GM12878 (cell line): ENCODE data around the gene VEGFB. TPM values are rescaled to one million over a fixed set of nuclear protein-coding genes. Genes with fewer than 3 reads are reported as not detected.

ENCODE experiments used
- ATAC-seq: fragments of 200-7000 bp; cut with Tn5 transposase; 3 replicates; pipeline ENCODE4 v1.9.1; 2020; ENCODE audit warnings: mild to moderate bottlenecking, moderate library complexity
- BruUV-seq: library from RNA; stranded (reverse); fragments of 400-500 nt; replicated peaks from 2 replicates; lab custom pipeline; 2021; lab: Mats Ljungman, UMichigan
- CTCF ChIA-PET: fragments of 300-600 bp; sonication (Branson Sonifier 250); formaldehyde crosslinking; extraction: SDS; loops from one replicate; lab custom pipeline; 2021; ENCODE audit warnings: inconsistent platforms; lab: Yijun Ruan, JAX
- POLR2A ChIA-PET: fragments of 350-600 bp; formaldehyde crosslinking; extraction: SDS; loops from one replicate; lab custom pipeline; 2021; ENCODE audit warnings: inconsistent platforms; lab: Charles Lee
- RAD21 ChIA-PET: fragments of 300-600 bp; sonication (Branson Sonifier 250); formaldehyde crosslinking; loops from one replicate; lab custom pipeline; 2023; ENCODE audit warnings: antibody characterized with exemption; ENCODE audit not compliant: unreplicated experiment; lab: Charles Lee
- SMC1A ChIA-PET: fragments of 300-600 bp; sonication (Branson Sonifier 250); formaldehyde crosslinking; loops from one replicate; lab custom pipeline; 2023; ENCODE audit not compliant: unreplicated experiment, uncharacterized antibody; lab: Charles Lee
- DNase-seq: peaks from one replicate; pipeline ENCODE4 v3.0.0-alpha.2; 2011; ENCODE audit warnings: low read depth, low spot score
- FAIRE-seq: peaks from 3 replicates; lab custom pipeline; 2011; peaks lifted over from hg19 to GRCh38; lab: Jason Lieb, UNC
- H2AFZ ChIP-seq: 2 replicates; pipeline ENCODE4 v1.6.0; 2011; ENCODE audit warnings: low read depth, low read length, control low read depth; ENCODE audit not compliant: control insufficient read depth
- H3K27ac ChIP-seq: 2 replicates; pipeline ENCODE4 v1.5.1; 2011; ENCODE audit warnings: control low read depth; ENCODE audit not compliant: control insufficient read depth, insufficient read depth
- H3K27me3 ChIP-seq, 2 experiments: replicated peaks in 1 of 2; 2 replicates each; pipeline versions ENCODE4 v1.6.0 to v1.6.1; 2011; ENCODE audit warnings: low read length in 1 of 2; ENCODE audit not compliant: control insufficient read depth in 2 of 2, insufficient read depth in 2 of 2
- H3K36me3 ChIP-seq, 2 experiments: 2 replicates each; pipeline ENCODE4 v1.5.1; 2011; ENCODE audit warnings: low read length in 1 of 2; ENCODE audit not compliant: control insufficient read depth in 2 of 2, insufficient read depth in 2 of 2
- H3K4me1 ChIP-seq: 2 replicates; pipeline ENCODE4 v1.6.1; 2011; ENCODE audit warnings: mild to moderate bottlenecking, low read length, moderate library complexity, mixed read lengths; ENCODE audit not compliant: control insufficient read depth, insufficient read depth
- H3K4me2 ChIP-seq: 2 replicates; pipeline ENCODE4 v1.6.0; 2011; ENCODE audit warnings: control low read depth; ENCODE audit not compliant: control insufficient read depth, insufficient read depth
- H3K4me3 ChIP-seq: fragments of 200-600 bp; sonication (generic); 2 replicates; pipeline ENCODE4 v1.5.1; 2016
- H3K79me2 ChIP-seq: 2 replicates; pipeline ENCODE4 v1.6.0; 2011; ENCODE audit warnings: low read length; ENCODE audit not compliant: control insufficient read depth, insufficient read depth
- H3K9ac ChIP-seq: 2 replicates; pipeline ENCODE4 v1.8.0; 2011; ENCODE audit warnings: low read length, control low read depth, mixed read lengths; ENCODE audit not compliant: control insufficient read depth, insufficient read depth
- H3K9me3 ChIP-seq: replicated peaks from 3 replicates; pipeline ENCODE4 v1.5.1; 2011; ENCODE audit warnings: mild to moderate bottlenecking, low read length; ENCODE audit not compliant: control insufficient read depth, insufficient read depth
- H4K20me1 ChIP-seq: 2 replicates; pipeline ENCODE4 v1.6.0; 2011; ENCODE audit not compliant: control insufficient read depth, insufficient read depth
- WRNIP1 ChIP-seq: IDR thresholded peaks from 2 replicates; pipeline ENCODE4 v1.6.1; 2011; ENCODE audit warnings: low read depth, low read length, improper control_type of control experiment, borderline replicate concordance
- WGBS: methylation state at CpG from one replicate; pipeline ENCODE4 v1.1.6; 2016; ENCODE audit warnings: low lambda C conversion rate; ENCODE audit not compliant: insufficient replicate concordance, insufficient coverage; ENCODE audit errors: missing lambda C conversion rate; 5-methylcytosine and 5-hydroxymethylcytosine counted together
- in situ Hi-C: fragments of 300-500 bp; cut with MboI; formaldehyde crosslinking; loops from 9 replicates; pipeline ENCODE4 v1.14.3; 2018; ENCODE audit warnings: mixed read lengths
- intact Hi-C: fragments of 100-400 bp; cut with micrococcal nuclease; formaldehyde crosslinking; loops from one replicate; pipeline ENCODE4 v1.14.2; 2022; ENCODE audit not compliant: unreplicated experiment
- polyA plus RNA-seq, 11 experiments: library from polyadenylated mRNA; depleted of rRNA in 4 of 11; unstranded in 6 of 11; stranded (reverse) in 5 of 11; fragments of >200 nt; fragmentation: Nextera tagmentation in 4 of 11; fragmentation: Illumina TruSeq in 1 of 11; extraction: Ambion mirVana in 4 of 11; extraction: Trizol in 1 of 11; gene quantifications; 1 replicate in 1 of 11; 2 replicates in 10 of 11; pipeline versions ENCODE4 v1.2.1 to v1.2.3, GENCODE V29; 2011 to 2016; ENCODE audit warnings: inconsistent platforms in 2 of 11, missing spikeins in 2 of 11, low read depth in 1 of 11
- total RNA-seq, 4 experiments: library from RNA; depleted of rRNA in 3 of 4; stranded (reverse); fragments of >200 nt in 3 of 4; fragmentation: Illumina TruSeq in 1 of 4; extraction: Trizol in 1 of 4; gene quantifications; 2 replicates each; pipeline versions ENCODE4 v1.2.1 to v1.2.3, GENCODE V29; 2013 to 2021
- TF ChIP-seq, protein P1 (sequence below): IDR thresholded peaks from 2 replicates; pipeline ENCODE4 v1.6.1; 2012; ENCODE audit warnings: improper control_type of control experiment, low read depth, low read length; ENCODE audit not compliant: insufficient replicate concordance
- TF ChIP-seq, protein P2 (sequence below): fragments of 450-650 bp; IDR thresholded peaks from 2 replicates; pipeline ENCODE4 v1.6.1; 2017; ENCODE audit warnings: antibody characterized with exemption, mild to moderate bottlenecking, moderate library complexity
- TF ChIP-seq, protein P3 (sequence below): IDR thresholded peaks from 2 replicates; pipeline ENCODE4 v1.6.1; 2012; ENCODE audit warnings: low read depth, low read length, improper control_type of control experiment
- TF ChIP-seq, protein P4 (sequence below): fragments of 450-650 bp; formaldehyde crosslinking; IDR thresholded peaks from 2 replicates; pipeline ENCODE4 v1.5.0; 2022; ENCODE audit warnings: mild to moderate bottlenecking, missing genetic modification characterization

Gene VEGFB
- total and polyA plus RNA-seq, 10 of the 15 experiments (the other 5 are each of a cell fraction or from before 2014, with no cell fraction given): 7.0 to 75.8 (median 20.3) TPM

DNA sequence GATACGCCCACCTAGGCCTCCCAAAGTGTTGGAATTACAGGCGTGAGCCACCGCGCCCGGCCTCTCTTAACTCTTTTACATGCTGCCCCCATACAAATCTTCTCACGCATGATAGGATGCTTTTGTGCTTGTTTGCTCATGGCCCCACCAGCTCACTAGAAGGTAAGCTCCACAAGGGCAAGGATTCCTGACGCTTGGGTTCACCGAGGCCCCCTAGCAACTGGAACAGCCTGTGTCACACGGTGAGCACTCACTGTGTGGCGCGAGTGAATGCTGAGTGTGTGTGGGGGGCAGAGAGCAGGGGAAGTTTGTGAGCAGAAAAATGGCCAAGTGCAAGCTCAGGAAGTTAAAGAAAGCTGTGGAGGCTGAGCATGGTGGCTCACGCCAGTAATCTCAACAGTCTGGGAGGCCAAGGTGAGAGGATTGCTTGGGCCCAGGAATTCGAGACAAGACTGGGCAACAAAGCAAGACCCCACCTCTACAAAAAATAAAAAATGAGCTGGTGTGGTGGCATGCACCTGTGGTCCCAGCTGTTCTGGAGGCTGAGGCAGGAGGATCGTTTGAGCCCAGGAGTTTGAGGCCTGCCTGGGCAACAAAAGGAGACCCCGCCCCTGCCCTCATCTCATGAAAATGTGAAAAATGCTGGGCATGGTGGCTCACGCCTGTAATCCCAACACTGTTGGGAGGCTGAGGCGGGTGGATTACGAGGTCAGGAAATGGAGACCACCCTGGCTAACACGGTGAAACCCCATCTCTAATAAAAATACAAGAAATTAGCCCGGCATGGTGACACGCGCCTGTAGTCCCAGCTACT lies 47.8 kb downstream of the VEGFB start (continued):
- TF ChIP-seq, protein P1, sequence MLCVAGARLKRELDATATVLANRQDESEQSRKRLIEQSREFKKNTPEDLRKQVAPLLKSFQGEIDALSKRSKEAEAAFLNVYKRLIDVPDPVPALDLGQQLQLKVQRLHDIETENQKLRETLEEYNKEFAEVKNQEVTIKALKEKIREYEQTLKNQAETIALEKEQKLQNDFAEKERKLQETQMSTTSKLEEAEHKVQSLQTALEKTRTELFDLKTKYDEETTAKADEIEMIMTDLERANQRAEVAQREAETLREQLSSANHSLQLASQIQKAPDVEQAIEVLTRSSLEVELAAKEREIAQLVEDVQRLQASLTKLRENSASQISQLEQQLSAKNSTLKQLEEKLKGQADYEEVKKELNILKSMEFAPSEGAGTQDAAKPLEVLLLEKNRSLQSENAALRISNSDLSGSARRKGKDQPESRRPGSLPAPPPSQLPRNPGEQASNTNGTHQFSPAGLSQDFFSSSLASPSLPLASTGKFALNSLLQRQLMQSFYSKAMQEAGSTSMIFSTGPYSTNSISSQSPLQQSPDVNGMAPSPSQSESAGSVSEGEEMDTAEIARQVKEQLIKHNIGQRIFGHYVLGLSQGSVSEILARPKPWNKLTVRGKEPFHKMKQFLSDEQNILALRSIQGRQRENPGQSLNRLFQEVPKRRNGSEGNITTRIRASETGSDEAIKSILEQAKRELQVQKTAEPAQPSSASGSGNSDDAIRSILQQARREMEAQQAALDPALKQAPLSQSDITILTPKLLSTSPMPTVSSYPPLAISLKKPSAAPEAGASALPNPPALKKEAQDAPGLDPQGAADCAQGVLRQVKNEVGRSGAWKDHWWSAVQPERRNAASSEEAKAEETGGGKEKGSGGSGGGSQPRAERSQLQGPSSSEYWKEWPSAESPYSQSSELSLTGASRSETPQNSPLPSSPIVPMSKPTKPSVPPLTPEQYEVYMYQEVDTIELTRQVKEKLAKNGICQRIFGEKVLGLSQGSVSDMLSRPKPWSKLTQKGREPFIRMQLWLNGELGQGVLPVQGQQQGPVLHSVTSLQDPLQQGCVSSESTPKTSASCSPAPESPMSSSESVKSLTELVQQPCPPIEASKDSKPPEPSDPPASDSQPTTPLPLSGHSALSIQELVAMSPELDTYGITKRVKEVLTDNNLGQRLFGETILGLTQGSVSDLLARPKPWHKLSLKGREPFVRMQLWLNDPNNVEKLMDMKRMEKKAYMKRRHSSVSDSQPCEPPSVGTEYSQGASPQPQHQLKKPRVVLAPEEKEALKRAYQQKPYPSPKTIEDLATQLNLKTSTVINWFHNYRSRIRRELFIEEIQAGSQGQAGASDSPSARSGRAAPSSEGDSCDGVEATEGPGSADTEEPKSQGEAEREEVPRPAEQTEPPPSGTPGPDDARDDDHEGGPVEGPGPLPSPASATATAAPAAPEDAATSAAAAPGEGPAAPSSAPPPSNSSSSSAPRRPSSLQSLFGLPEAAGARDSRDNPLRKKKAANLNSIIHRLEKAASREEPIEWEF: no peak

DNA sequence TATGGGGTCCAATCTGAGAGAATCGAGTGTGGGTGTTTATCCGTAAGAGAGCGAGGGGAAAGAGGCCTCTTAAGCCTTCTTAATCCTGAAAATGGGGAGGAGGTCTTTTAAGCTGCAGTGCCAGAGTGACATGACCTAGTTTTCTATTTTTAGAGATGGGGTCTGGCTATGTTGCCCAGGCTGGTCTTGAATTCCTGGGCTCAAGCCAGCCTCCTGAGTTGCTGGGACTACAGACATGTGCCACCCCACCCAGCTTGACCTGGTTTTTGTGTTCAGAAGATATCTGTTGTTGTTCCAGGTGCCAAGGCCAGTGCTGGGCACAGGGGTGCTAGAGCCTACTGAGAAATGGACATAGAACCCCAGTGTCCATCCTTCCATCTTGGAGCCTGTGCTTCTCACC lies 48.7 kb downstream of the VEGFB start:
- RAD21 ChIA-PET: interaction anchor here (0.7 to 2.7 kb wide), 5 partner anchors 12 to 72 kb away, joined by 3 to 10 read pairs (median 3); partner anchors contain the start of gene CATSPERZ
- SMC1A ChIA-PET: interaction anchor here (1.4 to 3.5 kb wide), 5 partner anchors 11 to 77 kb away, joined by 5 to 16 read pairs (median 7); partner anchors contain the start of genes CATSPERZ, FERMT3, PRDX5 and TRMT112
- POLR2A ChIA-PET: interaction anchor here (0.6 to 6.2 kb wide), 5 partner anchors 12 to 102 kb away, joined by 3 to 92 read pairs (median 9); partner anchors contain the start of genes FERMT3, PRDX5 and TRMT112
- no peak overlapping the region for H2AFZ ChIP-seq
- H3K27me3 ChIP-seq: no peaks in the 10 kb centered on the region
- H3K4me1 ChIP-seq: peaks cover 7% of the 10 kb centered on the region
- no peaks in the 10 kb centered on the region; the same call in 1 of the 2 replicates for H4K20me1 ChIP-seq
- in situ Hi-C loops: no loop called here
- H3K9me3 ChIP-seq: no peaks in the 10 kb centered on the region
- DNase-seq (no peak), FAIRE-seq (no peak), ATAC-seq (no peak)
- H3K79me2 ChIP-seq: peaks cover 15% of the 10 kb centered on the region
- no peak overlapping the region for H3K4me2 ChIP-seq
- intact Hi-C loops: no loop called here
- BruUV-seq: no TSS peak
- H3K4me3 ChIP-seq: 0 out of 2 replicates have a peak overlapping the region, but pooled peaks have one; percentile 86
- no peak overlapping the region for H3K9ac ChIP-seq
- CTCF ChIA-PET: interaction anchor here (0.6 to 5.5 kb wide), 7 partner anchors 9 to 77 kb away, joined by 3 to 46 read pairs (median 4); partner anchors contain the start of genes CATSPERZ, ESRRA, FERMT3 and PLCB3
- 100% methylated on average over 3 of the region's 3 CpGs for WGBS
- peaks cover 0 to 2% of the 10 kb centered on the region in 2 experiments; a peak in 2 of 4 replicates for H3K36me3 ChIP-seq
- no peak overlapping the region for H3K27ac ChIP-seq
- TF ChIP-seq, protein P2, sequence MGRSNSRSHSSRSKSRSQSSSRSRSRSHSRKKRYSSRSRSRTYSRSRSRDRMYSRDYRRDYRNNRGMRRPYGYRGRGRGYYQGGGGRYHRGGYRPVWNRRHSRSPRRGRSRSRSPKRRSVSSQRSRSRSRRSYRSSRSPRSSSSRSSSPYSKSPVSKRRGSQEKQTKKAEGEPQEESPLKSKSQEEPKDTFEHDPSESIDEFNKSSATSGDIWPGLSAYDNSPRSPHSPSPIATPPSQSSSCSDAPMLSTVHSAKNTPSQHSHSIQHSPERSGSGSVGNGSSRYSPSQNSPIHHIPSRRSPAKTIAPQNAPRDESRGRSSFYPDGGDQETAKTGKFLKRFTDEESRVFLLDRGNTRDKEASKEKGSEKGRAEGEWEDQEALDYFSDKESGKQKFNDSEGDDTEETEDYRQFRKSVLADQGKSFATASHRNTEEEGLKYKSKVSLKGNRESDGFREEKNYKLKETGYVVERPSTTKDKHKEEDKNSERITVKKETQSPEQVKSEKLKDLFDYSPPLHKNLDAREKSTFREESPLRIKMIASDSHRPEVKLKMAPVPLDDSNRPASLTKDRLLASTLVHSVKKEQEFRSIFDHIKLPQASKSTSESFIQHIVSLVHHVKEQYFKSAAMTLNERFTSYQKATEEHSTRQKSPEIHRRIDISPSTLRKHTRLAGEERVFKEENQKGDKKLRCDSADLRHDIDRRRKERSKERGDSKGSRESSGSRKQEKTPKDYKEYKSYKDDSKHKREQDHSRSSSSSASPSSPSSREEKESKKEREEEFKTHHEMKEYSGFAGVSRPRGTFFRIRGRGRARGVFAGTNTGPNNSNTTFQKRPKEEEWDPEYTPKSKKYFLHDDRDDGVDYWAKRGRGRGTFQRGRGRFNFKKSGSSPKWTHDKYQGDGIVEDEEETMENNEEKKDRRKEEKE: no peak
- TF ChIP-seq, protein P3, sequence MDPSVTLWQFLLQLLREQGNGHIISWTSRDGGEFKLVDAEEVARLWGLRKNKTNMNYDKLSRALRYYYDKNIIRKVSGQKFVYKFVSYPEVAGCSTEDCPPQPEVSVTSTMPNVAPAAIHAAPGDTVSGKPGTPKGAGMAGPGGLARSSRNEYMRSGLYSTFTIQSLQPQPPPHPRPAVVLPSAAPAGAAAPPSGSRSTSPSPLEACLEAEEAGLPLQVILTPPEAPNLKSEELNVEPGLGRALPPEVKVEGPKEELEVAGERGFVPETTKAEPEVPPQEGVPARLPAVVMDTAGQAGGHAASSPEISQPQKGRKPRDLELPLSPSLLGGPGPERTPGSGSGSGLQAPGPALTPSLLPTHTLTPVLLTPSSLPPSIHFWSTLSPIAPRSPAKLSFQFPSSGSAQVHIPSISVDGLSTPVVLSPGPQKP: no peak
- TF ChIP-seq, protein P4, sequence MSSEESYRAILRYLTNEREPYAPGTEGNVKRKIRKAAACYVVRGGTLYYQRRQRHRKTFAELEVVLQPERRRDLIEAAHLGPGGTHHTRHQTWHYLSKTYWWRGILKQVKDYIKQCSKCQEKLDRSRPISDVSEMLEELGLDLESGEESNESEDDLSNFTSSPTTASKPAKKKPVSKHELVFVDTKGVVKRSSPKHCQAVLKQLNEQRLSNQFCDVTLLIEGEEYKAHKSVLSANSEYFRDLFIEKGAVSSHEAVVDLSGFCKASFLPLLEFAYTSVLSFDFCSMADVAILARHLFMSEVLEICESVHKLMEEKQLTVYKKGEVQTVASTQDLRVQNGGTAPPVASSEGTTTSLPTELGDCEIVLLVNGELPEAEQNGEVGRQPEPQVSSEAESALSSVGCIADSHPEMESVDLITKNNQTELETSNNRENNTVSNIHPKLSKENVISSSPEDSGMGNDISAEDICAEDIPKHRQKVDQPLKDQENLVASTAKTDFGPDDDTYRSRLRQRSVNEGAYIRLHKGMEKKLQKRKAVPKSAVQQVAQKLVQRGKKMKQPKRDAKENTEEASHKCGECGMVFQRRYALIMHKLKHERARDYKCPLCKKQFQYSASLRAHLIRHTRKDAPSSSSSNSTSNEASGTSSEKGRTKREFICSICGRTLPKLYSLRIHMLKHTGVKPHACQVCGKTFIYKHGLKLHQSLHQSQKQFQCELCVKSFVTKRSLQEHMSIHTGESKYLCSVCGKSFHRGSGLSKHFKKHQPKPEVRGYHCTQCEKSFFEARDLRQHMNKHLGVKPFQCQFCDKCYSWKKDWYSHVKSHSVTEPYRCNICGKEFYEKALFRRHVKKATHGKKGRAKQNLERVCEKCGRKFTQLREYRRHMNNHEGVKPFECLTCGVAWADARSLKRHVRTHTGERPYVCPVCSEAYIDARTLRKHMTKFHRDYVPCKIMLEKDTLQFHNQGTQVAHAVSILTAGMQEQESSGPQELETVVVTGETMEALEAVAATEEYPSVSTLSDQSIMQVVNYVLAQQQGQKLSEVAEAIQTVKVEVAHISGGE (CRISPR knock-in tag): no peak
- no peak for TF ChIP-seq WRNIP1
